ENCODE measurements around the gene NHERF1.

NHERF1 gene

DNA sequence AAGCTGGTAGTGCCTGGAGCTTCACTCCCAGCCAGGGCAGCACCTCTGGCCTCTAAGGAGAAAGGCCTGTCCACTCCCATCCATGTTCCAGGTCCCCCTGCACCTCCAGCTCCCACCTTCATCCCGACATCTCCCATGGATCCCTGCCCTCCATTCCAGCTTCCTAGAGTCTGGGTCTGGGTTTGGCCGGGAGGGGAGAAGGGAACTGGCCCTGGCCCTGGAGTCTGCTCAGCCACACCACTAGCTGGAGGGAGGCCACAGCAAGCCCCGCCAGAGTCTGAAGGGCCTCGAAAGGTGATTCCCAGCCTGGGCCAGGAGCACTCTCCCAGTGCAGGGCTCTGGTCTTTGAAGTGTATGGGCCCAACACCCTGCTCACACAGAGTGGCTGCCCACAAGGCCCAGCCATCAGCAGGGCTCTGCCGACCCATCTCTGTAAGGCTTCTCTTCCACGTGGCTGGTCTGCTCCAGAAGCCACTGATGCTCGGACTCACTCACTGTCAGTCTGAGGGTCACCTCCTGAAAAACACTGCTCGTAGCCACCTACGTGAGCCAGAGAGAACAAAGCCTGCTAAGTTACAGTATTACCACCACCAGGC is 23.0 kb downstream of the NHERF1 start:
- DNase-seq (ENCODE audit: low read depth): no peak
- H3K4me3 ChIP-seq (ENCODE audit: low read depth, low read length): no peak overlapping the region
- TF ChIP-seq, protein P1, sequence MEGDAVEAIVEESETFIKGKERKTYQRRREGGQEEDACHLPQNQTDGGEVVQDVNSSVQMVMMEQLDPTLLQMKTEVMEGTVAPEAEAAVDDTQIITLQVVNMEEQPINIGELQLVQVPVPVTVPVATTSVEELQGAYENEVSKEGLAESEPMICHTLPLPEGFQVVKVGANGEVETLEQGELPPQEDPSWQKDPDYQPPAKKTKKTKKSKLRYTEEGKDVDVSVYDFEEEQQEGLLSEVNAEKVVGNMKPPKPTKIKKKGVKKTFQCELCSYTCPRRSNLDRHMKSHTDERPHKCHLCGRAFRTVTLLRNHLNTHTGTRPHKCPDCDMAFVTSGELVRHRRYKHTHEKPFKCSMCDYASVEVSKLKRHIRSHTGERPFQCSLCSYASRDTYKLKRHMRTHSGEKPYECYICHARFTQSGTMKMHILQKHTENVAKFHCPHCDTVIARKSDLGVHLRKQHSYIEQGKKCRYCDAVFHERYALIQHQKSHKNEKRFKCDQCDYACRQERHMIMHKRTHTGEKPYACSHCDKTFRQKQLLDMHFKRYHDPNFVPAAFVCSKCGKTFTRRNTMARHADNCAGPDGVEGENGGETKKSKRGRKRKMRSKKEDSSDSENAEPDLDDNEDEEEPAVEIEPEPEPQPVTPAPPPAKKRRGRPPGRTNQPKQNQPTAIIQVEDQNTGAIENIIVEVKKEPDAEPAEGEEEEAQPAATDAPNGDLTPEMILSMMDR (conservative IDR thresholded peaks at IDR 0.05; ENCODE audit: low read depth, low read length): no peak

GRCh38 chr17:74772053-74772452 is 23.6 kb downstream of the NHERF1 start:
- DNase-seq (ENCODE audit: low read depth): no peak
- H3K4me3 ChIP-seq (ENCODE audit: low read depth, low read length): no peak overlapping the region
- TF ChIP-seq, protein P1 (conservative IDR thresholded peaks at IDR 0.05; ENCODE audit: low read depth, low read length): no peak

DNA sequence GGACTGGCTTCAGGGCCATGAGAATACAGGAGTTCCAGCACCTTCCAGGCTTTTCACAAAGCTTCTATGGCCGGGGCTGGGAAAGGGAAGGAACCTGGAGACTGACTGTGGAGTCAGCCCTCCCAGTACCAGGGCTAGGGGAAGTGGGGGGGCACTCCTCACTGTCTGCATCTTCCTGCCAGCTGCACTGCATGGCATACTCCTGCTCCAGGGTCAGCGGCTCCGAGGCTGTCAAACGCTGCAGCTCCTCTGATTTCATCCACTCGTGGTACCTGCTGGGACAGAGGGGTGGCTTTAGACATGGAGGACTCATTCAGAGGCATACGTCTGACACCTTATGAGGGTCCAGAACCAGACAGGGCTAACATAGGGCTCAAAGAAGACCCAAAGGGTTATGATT is 25.0 kb downstream of the NHERF1 start:
- DNase-seq (ENCODE audit: low read depth): no peak
- TF ChIP-seq, protein P1 (conservative IDR thresholded peaks at IDR 0.05; ENCODE audit: low read depth, low read length): no peak
- H3K4me3 ChIP-seq (ENCODE audit: low read depth, low read length): no peak overlapping the region

- TF ChIP-seq, protein P1 (conservative IDR thresholded peaks at IDR 0.05; ENCODE audit: low read depth, low read length): no peak
- peak; percentile 83 for DNase-seq (ENCODE audit: low read depth)
- no peak overlapping the region for H3K4me3 ChIP-seq (ENCODE audit: low read depth, low read length)
Measured at GRCh38 chr17:74773871-74774286, 25.5 kb downstream of the NHERF1 start.

GRCh38 chr17:74775409-74776043 is 27.1 kb downstream of the NHERF1 start:
- peak overlapping the region; percentile 92 for H3K4me3 ChIP-seq (ENCODE audit: low read depth, low read length)
- peak; percentile 12 for DNase-seq (ENCODE audit: low read depth)
- TF ChIP-seq, protein P1 (conservative IDR thresholded peaks at IDR 0.05; ENCODE audit: low read depth, low read length): no peak

DNA sequence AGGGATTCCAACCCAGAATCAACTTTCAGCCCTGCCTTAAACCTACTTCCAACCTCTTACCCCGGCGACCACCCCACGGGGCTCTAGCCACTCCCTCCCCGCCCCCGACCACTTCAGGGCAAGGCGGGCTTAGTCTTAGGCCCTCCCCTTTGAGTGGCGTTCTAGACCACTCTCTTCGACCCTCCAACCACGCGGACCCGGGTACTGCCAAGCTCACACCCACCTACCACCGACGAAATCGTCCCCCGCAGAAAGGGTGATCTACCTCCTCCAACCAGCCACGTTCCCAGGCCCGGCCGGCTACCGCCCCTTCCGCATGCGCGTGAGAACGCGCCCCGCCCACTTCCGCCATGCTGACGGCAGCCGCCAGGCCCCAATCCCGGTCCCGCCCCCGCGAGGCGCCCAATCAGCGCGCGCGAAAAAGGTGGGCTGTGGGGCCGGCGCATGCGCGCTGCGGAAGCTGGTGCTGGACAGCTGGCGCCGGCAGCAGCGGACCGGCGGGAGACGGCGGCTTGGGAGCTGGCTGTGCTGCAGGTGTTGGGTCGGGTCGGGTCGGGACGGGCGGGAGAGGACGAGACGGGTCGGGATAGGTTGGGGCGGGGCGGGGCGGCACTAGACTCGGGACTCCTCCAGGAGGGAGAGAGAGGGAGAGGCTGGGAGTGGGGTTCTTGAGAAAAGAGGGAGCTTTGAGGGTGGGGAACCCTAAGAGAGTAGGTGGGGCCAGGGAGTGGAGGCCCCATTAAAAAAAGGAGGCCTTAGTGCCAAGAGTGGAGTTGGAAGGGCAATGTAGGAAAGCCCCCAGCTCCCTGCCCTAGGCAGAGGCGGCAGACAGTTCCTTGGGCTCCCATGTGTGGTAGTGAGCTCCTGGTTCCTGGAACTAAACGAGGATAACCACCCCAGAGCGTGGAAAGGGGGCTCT is 27.9 kb downstream of the NHERF1 start, which contains the start of gene NAT9:
Gene NAT9, minus strand, starts transcription at position 302 of the 919 bp plus-strand sequence. CDS start 647 bp downstream, outside the sequence.
- DNase-seq (ENCODE audit: low read depth): peak; percentile 96
- H3K4me3 ChIP-seq (ENCODE audit: low read depth, low read length): peak within 1 kb of the TSS; percentile 92
- TF ChIP-seq, protein P1 (conservative IDR thresholded peaks at IDR 0.05; ENCODE audit: low read depth, low read length): no peak

All from choroid plexus epithelial cell (primary cell).